ENCODE results near the gene FIBP. TPM values are rescaled to one million over a fixed set of nuclear protein-coding genes. Genes with fewer than 3 reads are reported as not detected.

Gene FIBP
- total RNA-seq, 3 donors from 2014 or later, result 51.2 to 68.5 (median 51.7) TPM

GRCh38 chr11:65843811-65844210 is 44.5 kb downstream of the FIBP start:
- intact Hi-C loops (cut with DNase I; ENCODE audit: low total_unique reads), result no loop called here
- H3K27me3 ChIP-seq, result no peaks in the 10 kb centered on the region
- no peak overlapping the region for H3K4me3 ChIP-seq
- H3K36me3 ChIP-seq, result no peaks in the 10 kb centered on the region
- no peaks in the 10 kb centered on the region for H3K4me1 ChIP-seq
- no peak overlapping the region for H3K27ac ChIP-seq
- no peaks in the 10 kb centered on the region for H3K9me3 ChIP-seq
- no peak for DNase-seq (ENCODE audit: low spot score in 2 of 2)
- TF ChIP-seq POLR2A (IDR thresholded peaks at IDR 0.05) (no peak), CTCF (IDR thresholded peaks at IDR 0.05) (no peak), POLR2AphosphoS5 (IDR thresholded peaks at IDR 0.05) (no peak)

- no peak overlapping the region for H3K4me3 ChIP-seq
- H3K27ac ChIP-seq, result no peak overlapping the region
- no peaks in the 10 kb centered on the region for H3K4me1 ChIP-seq
- no peak for DNase-seq (ENCODE audit: low spot score in 2 of 2)
- H3K36me3 ChIP-seq, result no peaks in the 10 kb centered on the region
- H3K9me3 ChIP-seq, result no peaks in the 10 kb centered on the region
- TF ChIP-seq POLR2AphosphoS5 (IDR thresholded peaks at IDR 0.05), result no peak
- no peak for TF ChIP-seq CTCF (IDR thresholded peaks at IDR 0.05)
- no peak for TF ChIP-seq POLR2A (IDR thresholded peaks at IDR 0.05)
- intact Hi-C loops (cut with DNase I; ENCODE audit: low total_unique reads), result no loop called here
- H3K27me3 ChIP-seq, result no peaks in the 10 kb centered on the region
Measured at GRCh38 chr11:65842144-65842543, 46.1 kb downstream of the FIBP start.

GRCh38 chr11:65834202-65834601 is 54.1 kb downstream of the FIBP start:
- Histone ChIP-seq H3K27ac (no peak overlapping the region), H3K27me3 (no peaks in the 10 kb centered on the region), H3K9me3 (no peaks in the 10 kb centered on the region), H3K36me3 (no peaks in the 10 kb centered on the region), H3K4me1 (peaks cover 0 to 4% of the 10 kb centered on the region in 2 donors), H3K4me3 (peak overlapping the region; percentile 52 to 68 (median 64))
- no peak for DNase-seq (ENCODE audit: low spot score in 2 of 2)
- intact Hi-C loops (cut with DNase I; ENCODE audit: low total_unique reads), result no loop called here
- TF ChIP-seq POLR2AphosphoS5 (IDR thresholded peaks at IDR 0.05) (no peak), POLR2A (IDR thresholded peaks at IDR 0.05) (no peak), CTCF (IDR thresholded peaks at IDR 0.05) (no peak)

Other genes with a start within 250 kb of the FIBP start
- 10 to 100 TPM; 45.0 to 57.7 (median 46.2) TPM for gene RELA, start 225.6 kb downstream of the FIBP start, total RNA-seq
- 10 to 100 TPM; 50.1 to 66.7 (median 61.3) TPM for gene KAT5, start 176.2 kb downstream of the FIBP start, total RNA-seq
- 100 to 1,000 TPM in 1 of 3 donors, 10 to 100 TPM in 2; 89.1 to 110 (median 99.8) TPM for gene RNASEH2C, start 167.7 kb downstream of the FIBP start, total RNA-seq
- 10 to 100 TPM; 15.5 to 19.3 (median 17.6) TPM for gene AP5B1, start 107.5 kb downstream of the FIBP start, total RNA-seq
- gene OVOL1, start 101.4 kb downstream of the FIBP start, total RNA-seq, result 1 to 10 TPM in 2 of 3 donors, not detected in 1; 3.6 to 5.1 TPM
- 1 to 10 TPM in 1 of 3 donors, under 1 TPM in 2; 0.15 to 2.3 (median 0.48) TPM for gene SNX32, start 54.5 kb downstream of the FIBP start, total RNA-seq
- 100 to 1,000 TPM; 407 to 564 (median 453) TPM for gene CFL1, start 30.3 kb downstream of the FIBP start, total RNA-seq
- gene MUS81, start 28.0 kb downstream of the FIBP start, total RNA-seq, result 10 to 100 TPM; 29.8 to 44.6 (median 42.9) TPM
- 10 to 100 TPM; 34.5 to 75.0 (median 57.0) TPM for gene EFEMP2, start 15.7 kb downstream of the FIBP start, total RNA-seq
- 1 to 10 TPM; 1.6 to 4.0 (median 1.9) TPM for gene CTSW, start 8.6 kb downstream of the FIBP start, total RNA-seq
- 10 to 100 TPM; 30.3 to 91.1 (median 41.9) TPM for gene CCDC85B, start 2.2 kb upstream of the FIBP start, total RNA-seq
- gene FOSL1, start 11.9 kb upstream of the FIBP start, total RNA-seq, result 10 to 100 TPM in 1 of 3 donors, 1 to 10 TPM in 2; 2.4 to 17.0 (median 7.2) TPM
- gene C11orf68, start 30.6 kb upstream of the FIBP start, total RNA-seq, result 10 to 100 TPM; 16.7 to 20.3 (median 19.7) TPM
- 10 to 100 TPM; 50.1 to 64.5 (median 51.5) TPM for gene DRAP1, start 31.0 kb upstream of the FIBP start, total RNA-seq
- not detected for gene TSGA10IP, start 57.0 kb upstream of the FIBP start, total RNA-seq
- 10 to 100 TPM; 55.2 to 68.5 (median 55.9) TPM for gene SART1, start 73.3 kb upstream of the FIBP start, total RNA-seq
- 10 to 100 TPM; 31.0 to 33.1 (median 31.0) TPM for gene EIF1AD, start 113.7 kb upstream of the FIBP start, total RNA-seq
- gene BANF1, start 114.0 kb upstream of the FIBP start, total RNA-seq, result 10 to 100 TPM; 15.7 to 42.0 (median 37.4) TPM
- gene CST6, start 123.5 kb upstream of the FIBP start, total RNA-seq, result under 1 TPM in 2 of 3 donors, not detected in 1; 0.59 to 0.98 TPM
- gene CATSPER1, start 138.0 kb upstream of the FIBP start, total RNA-seq, result 1 to 10 TPM in 1 of 3 donors, under 1 TPM in 1, not detected in 1; 0.32 to 1.3 TPM
- under 1 TPM in 1 of 3 donors, not detected in 2; 0.29 TPM for gene GAL3ST3, start 160.7 kb upstream of the FIBP start, total RNA-seq
- 100 to 1,000 TPM; 144 to 163 (median 154) TPM for gene SF3B2, start 163.9 kb upstream of the FIBP start, total RNA-seq
- gene PACS1, start 181.8 kb upstream of the FIBP start, total RNA-seq, result 10 to 100 TPM; 37.9 to 40.6 (median 38.6) TPM